UCSD-AML1 (cell line): ENCODE results near the gene GRSF1.
"Not testable (repeated sequence)": the region's sequence is repeated elsewhere in the genome, so short reads cannot be mapped to it uniquely, and the experiment has no call there.

ENCODE experiments used
- DNase-seq: peaks from one replicate; lab custom pipeline; 2025; ENCODE audit not compliant: unreplicated experiment; lab: John Stamatoyannopoulos, UW

Gene GRSF1

DNA sequence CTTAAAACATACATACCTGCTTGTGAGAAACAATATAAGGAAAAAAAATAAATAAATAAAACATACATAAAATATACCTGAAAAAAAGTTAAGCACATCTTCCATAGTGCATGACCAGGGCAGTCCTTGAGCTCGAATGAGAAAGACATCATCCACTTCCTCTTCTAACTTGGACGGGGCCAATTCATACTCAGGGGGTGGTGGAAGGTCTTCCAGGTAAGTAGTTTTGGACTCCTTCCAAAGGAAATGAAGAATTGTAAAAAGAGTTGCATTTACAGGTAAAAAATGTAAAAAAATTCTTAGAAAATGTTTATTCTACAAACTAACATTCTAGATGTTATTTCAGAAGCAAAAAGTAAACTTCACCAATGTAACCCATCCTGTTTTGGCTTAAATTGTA lies 3.6 kb downstream of the GRSF1 start:
- no peak for DNase-seq

DNA sequence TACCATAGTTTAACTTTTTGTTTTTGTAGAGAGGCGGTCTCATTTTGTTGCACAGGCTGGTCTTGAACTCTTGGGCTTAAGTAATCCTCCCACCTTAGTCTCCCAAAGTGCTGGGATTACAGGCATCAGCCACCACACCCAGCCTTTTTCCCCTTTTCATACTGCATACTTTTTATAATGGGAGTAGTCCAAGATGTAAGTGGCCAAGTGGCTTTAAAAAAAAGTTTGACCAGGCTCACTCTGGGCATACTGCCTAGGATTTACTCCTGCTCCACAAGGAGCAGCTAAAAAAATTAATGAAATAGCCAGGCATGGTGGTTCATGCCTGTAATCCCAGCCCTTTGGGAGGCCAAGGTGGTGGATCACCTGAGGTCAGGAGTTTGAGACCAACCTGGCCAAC lies 6.0 kb downstream of the GRSF1 start:
- DNase-seq = no peak

DNA sequence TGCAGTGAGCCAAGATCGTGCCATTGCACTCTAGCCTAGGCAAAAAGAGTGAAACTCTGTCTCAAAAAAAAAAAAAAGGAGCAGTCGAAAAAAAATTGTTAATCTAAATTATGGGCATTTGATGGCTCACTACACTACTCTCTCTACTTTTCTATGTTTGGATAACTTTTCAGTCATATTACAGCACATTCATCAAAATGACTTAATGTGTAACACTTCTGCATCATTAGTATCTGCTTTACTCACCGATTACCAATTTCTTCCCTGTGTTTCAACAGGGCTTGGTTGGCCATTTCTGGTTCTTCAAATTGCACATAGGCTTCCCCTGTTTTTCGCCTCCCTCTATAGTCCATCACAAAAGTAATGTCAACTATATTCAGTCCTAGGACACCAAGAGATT lies 8.4 kb downstream of the GRSF1 start:
- DNase-seq = no peak

GRCh38 chr4:70830054-70830453 lies 9.6 kb downstream of the GRSF1 start:
- DNase-seq = no peak

DNA sequence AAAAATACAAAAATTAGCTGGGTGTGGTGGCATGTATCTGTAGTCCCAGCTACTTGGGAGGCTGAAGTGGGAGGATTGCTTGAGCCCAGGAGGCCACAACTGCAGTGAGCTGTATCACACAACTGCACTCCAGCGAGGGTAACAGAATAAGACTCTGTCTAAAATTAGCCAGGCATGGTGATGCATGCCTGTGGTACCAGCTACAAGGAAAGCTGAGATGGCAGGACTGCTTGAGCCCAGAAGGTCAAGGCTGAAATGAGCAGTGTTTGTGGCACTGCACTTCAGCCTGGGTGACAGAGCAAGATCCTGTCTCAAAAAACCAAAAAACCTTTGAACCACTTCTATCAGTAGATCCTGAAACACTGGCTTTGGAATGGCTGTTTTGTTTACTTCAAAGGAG lies 10.2 kb downstream of the GRSF1 start:
- no peak for DNase-seq

GRCh38 chr4:70829015-70829414 lies 10.7 kb downstream of the GRSF1 start:
- DNase-seq = no peak

DNA sequence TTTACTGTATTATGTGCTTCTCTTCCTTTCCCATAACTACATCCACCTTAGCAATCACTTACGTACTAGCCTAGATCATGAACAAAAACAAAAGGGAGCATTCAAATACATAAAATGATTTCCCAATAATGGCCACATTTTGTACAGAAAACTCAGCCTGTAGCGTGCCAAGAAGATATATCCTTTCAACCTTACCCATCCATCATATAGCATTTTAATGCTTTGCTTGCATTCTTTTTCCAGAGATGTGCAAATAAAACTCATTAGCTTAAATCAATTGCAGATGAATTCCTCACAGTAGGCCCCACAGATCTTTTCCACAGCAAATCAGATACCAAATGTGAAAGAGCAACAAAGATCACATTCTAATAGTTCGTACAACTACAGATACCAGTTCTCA lies 20.8 kb downstream of the GRSF1 start:
- no peak for DNase-seq

DNA sequence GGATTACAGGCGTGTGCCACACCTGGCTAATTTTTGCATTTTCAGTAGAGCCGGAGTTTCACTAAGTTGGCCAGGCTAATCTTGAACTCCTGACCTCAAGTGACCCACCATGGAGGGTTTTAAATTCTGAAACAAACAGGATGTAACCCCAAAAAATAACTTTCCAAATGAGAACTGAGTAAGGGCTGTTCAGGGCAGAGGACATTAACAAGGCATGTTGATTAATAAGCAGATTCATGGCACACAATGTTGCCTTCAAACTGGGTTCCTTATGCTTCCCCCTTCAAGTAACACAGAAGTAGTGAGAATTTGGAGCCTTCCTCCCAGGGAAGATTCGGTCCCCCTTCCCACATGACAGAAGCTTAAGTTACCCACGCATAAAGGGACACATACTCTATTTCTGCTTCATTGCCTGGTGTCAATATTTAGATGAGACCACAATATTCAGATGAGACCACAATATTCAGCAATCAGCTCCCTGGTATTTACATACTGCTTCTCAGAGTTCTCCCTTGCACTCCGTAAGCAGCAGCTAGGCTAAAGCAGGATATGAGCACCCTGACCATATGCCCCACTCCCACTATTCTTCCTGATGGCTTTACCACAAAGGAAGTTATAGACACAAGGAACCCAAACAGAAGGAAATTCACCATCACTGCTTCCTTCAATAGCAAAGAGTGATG lies 21.4 kb downstream of the GRSF1 start:
- DNase-seq = peak; percentile 11

- no peak for DNase-seq
These were observed 22.8 kb downstream of the GRSF1 start for GRCh38 chr4:70816894-70817293.

DNA sequence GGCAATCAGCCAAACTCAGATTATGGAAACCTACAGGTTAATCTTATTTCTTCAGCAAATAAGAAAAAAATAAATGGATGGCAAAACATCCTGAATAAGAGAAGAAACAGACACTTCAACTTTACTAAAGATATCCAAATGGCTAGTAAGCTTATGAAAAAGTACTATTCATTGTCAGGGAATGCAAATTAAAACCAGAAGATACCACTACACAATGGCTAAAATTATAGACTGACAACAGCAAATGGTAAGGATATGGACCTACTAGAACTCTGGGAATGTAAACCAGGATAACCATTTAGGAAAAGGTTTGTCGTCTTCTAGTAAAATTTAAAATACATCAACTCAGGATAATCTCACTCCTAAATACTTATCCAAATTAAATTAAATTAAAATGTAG lies 24.3 kb downstream of the GRSF1 start:
- no peak for DNase-seq

GRCh38 chr4:70808151-70808550 lies 31.5 kb downstream of the GRSF1 start:
- DNase-seq = no peak

- no peak for DNase-seq
These were observed 36.6 kb downstream of the GRSF1 start for GRCh38 chr4:70802928-70803580.

DNA sequence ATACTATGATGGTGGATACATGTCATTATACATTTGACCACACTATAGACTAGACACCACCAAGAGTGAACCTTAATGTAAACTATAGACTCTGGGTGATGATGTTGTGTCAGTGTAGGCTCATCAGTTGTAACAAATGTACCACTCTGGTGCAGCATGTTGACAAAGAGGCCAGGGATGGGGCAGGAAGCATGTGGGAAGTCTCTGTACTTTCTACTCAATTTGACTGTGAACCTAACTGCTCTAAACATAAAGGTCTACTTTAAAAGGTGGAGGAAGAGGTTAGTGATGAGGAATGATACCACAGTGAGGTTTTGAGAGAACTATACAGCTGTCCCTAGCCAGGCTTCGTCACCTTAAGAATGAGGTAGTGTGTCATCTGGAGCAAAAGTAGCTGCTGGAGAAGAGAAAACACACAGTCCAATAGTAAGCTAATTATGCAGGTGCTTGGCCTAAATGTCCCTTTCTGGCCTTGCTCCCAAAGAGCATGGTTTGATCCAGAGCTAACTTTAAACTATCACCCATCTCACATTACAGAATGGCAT lies 38.4 kb downstream of the GRSF1 start:
- no peak for DNase-seq

GRCh38 chr4:70793626-70794025 lies 46.1 kb downstream of the GRSF1 start:
- no peak for DNase-seq

- no peak for DNase-seq
These were observed 51.0 kb downstream of the GRSF1 start for GRCh38 chr4:70788733-70789132.

GRCh38 chr4:70787496-70787895 lies 52.2 kb downstream of the GRSF1 start:
- no peak for DNase-seq

DNA sequence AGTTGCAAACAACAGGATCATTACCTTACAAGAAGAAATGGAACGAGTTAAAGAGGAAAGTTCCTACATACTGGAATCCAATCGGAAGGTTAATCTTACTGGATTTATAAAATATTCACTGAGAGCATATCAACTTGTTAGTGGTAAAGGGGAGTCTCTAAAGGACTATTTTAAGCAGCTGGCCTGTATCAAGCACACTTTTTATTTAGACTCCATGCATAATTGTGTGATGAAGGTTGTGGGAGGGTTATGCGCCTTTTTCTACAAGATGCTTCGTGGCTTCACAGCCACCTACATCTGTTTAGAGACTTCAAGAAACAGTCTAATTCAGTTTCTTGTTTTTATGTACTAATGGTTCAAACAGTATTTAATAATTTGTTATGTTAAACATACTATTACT lies 56.6 kb downstream of the GRSF1 start:
- no peak for DNase-seq

DNA sequence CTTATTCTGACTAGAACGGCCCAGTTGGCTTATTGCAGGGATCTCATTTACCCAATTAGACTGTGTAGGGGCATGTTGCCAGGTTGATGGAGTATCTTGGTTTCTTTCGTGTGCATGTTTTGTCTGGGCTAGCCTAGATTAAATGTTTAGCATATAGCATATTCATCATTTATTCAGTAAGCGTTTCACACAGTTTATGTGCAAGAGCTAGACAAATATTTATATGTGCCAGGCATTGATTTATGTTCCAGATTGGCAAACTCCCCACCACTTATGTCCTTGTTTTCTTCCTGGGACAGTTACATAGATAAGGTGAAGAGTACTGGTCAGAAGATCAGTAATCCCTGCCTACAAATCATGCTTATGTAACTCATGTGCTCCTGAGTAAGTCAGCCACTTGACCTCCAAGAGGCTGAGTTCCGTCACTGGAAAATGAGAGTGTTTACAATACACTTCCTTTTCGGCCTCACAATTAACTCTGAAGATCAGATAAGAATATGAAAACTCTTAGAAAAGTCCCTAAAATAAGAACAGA lies 60.7 kb downstream of the GRSF1 start:
- DNase-seq = no peak

GRCh38 chr4:70772929-70773555 lies 66.6 kb downstream of the GRSF1 start:
- no peak for DNase-seq

DNA sequence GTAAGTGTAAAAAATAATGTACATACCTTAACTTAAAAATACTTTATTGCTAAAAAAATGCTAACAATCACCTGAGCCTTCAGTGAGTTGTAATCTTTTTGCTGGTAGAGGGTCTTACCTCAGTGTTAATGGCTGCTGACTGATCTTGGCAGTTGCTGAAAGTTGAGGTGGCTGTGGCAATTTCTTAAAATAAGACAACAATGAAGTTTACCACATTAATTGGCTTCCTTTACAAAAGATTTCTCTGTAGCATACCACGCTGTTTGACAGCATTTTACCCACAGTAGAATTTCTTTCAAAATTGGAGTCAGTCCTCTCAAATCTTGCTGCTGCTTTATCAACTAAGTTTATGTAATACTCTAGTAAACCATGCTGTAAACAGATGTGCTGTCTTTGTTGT lies 70.3 kb downstream of the GRSF1 start:
- not testable (repeated sequence) for DNase-seq

GRCh38 chr4:70768301-70768948 lies 71.3 kb downstream of the GRSF1 start:
- no peak for DNase-seq
